Hepatocyte (in vitro differentiated cells): ENCODE results near the gene PDIA3.

Experiments
- CTCF ChIP-seq: fragments of 200-600 bp; sonication (generic); IDR thresholded peaks from 2 replicates; pipeline ENCODE4 v1.5.1; 2016; ENCODE audit warnings: antibody characterized with exemption, mild to moderate bottlenecking; ENCODE audit not compliant: poor library complexity
- EZH2phosphoT487 ChIP-seq: fragments of 200-600 bp; sonication (generic); IDR thresholded peaks from one replicate; pipeline ENCODE4 v1.6.1; 2018; ENCODE audit warnings: antibody characterized with exemption, mild to moderate bottlenecking, low read depth, moderate library complexity; ENCODE audit not compliant: unreplicated experiment, severe bottlenecking

GRCh38 chr15:43792761-43793476 lies 46.7 kb downstream of the PDIA3 start:
- no peak for TF ChIP-seq CTCF
- no peak for TF ChIP-seq EZH2phosphoT487
